H54 (cell line): Measurements from ENCODE around the gene MITD1.
A peak's percentile ranks its signal among the peaks of the same experiment; 100 is the strongest.
"Not testable (repeated sequence)": the region's sequence is repeated elsewhere in the genome, so short reads cannot be mapped to it uniquely, and the experiment has no call there.

Source experiments
- DNase-seq: peaks from one replicate; pipeline ENCODE4 v3.0.0; 2011; ENCODE audit warnings: low spot score, mixed read lengths; ENCODE audit not compliant: insufficient read length
- FAIRE-seq: peaks from 3 replicates; lab custom pipeline; 2011; peaks lifted over from hg19 to GRCh38; lab: Jason Lieb, UNC
- POLR2A ChIP-seq: IDR thresholded peaks from 2 replicates; pipeline ENCODE4 v1.6.1; 2011; ENCODE audit warnings: low read depth, mild to moderate bottlenecking, low read length

The MITD1 gene

DNA sequence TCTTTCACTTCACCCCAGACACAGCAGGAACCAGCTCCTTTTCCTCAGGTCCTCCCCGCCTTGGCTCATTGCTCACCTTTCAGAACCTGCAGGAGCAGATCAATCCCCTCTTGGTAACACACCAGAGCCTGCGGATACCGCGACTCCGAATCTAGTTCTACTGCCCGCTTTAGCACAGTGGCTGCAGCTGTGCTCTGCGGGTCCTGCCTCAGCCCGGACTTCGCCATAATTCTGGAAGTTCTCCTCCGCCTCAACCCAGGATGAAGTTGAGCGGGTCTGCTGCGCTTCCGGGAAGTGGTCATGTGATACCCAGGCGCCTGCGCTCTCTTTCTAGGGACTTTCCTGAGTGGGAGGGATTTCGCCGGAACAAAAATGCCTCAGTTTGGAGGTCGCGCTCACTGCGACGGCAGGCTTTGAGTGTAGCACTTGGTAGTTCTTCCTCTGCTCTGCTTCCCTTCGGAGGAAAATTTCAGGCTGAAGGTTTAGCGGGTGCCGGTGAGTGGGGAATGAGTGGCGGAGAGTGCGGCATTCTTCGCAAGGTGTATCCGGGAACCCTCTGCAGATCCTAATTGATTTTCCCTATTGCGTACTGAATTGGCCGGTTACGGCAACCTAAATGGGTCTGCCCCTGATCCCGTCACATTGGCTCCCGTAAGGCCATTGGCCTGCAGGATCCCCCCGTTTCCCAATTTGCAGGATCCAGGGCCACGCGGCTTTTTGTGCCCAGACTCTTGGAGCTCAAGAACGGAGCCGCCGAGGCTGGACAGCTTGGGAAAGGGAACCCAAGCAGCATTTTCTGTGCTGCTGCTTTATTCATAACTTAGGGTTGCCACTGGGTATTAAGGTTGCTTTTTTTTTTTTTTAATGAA, at the start of gene MITD1, which contains the start of gene MRPL30:
MITD1 (minus strand) TSS at position 304 of the 869 bp plus-strand sequence; CDS start at position 227, 77 bp downstream.
MRPL30 (plus strand) TSS at position 430 of the 869 bp plus-strand sequence. CDS start 5,020 bp downstream, outside the sequence.
- DNase-seq (peak; percentile 65), FAIRE-seq (peak; percentile 95)
- peak; percentile 56 for TF ChIP-seq POLR2A

- FAIRE-seq (no peak), DNase-seq (no peak)
- no peak for TF ChIP-seq POLR2A
These were observed 37.2 kb upstream of the MITD1 start for GRCh38 chr2:99217929-99218501.

- FAIRE-seq (no peak), DNase-seq (no peak)
- TF ChIP-seq POLR2A, result no peak
These were observed 35.2 kb upstream of the MITD1 start for GRCh38 chr2:99216096-99216495.

- no peak for DNase-seq
- FAIRE-seq, result no peak
- no peak for TF ChIP-seq POLR2A
These were observed 24.6 kb upstream of the MITD1 start for GRCh38 chr2:99205491-99205890.

- DNase-seq (no peak), FAIRE-seq (no peak)
- no peak for TF ChIP-seq POLR2A
These were observed 21.3 kb upstream of the MITD1 start for GRCh38 chr2:99201959-99202678.

DNA sequence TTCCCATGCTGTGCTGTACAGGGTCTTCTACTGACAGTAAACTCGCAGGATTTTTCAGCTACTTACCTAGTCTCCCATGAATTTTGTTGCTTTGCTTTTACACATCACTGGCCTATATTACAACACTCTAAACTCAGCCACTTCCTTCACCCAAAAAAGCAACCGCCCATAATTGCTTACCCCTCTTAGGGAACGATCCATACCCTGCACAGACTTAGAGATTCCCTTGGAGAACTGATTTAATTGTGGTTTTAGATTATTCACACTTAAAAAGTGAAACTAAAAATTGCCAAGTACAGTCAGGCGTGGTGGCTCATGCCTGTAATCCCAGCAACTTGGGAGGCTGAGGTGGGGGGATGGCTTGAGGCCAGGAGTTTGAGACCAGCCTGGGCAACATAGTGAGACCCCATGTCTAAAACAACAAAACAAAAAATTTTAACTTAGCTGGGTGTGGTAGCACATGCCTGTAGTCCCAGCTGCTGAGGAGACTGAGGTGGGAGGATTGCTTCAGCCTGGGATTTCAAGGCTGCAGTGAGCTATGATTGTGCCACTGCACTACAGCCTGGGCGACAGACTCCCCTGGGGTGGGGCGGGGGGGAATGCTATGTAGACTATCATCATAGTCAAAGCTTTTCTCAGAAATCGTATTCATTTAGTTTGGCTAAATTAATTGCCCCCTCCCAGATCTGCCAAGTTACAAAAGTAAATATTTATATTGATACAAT, 19.4 kb upstream of the MITD1 start:
- TF ChIP-seq POLR2A, result no peak
- FAIRE-seq (no peak), DNase-seq (no peak)

- FAIRE-seq (no peak), DNase-seq (no peak)
- no peak for TF ChIP-seq POLR2A
These were observed 17.4 kb upstream of the MITD1 start for GRCh38 chr2:99198103-99198841.

GRCh38 chr2:99192364-99192763, 11.5 kb upstream of the MITD1 start:
- not testable (repeated sequence) for FAIRE-seq

GRCh38 chr2:99190548-99190947, 9.7 kb upstream of the MITD1 start:
- FAIRE-seq (no peak), DNase-seq (no peak)
- TF ChIP-seq POLR2A, result no peak

More at GRCh38 chr2:99192364-99192763, 11.5 kb upstream of the MITD1 start:
- not testable (repeated sequence) for DNase-seq

- TF ChIP-seq POLR2A, result no peak
- DNase-seq (no peak), FAIRE-seq (no peak)
These were observed 7.5 kb upstream of the MITD1 start for GRCh38 chr2:99188357-99188756.

- FAIRE-seq, result no peak
- no peak for DNase-seq
- TF ChIP-seq POLR2A, result no peak
These were observed 6.2 kb upstream of the MITD1 start for GRCh38 chr2:99187011-99187410.

- no peak for FAIRE-seq
- DNase-seq, result no peak
- no peak for TF ChIP-seq POLR2A
These were observed 4.0 kb upstream of the MITD1 start for GRCh38 chr2:99184811-99185210.

- no peak for TF ChIP-seq POLR2A
- DNase-seq, result no peak
- FAIRE-seq, result no peak
These were observed 2.2 kb upstream of the MITD1 start for GRCh38 chr2:99183025-99183424.
